GM12891 (cell line): Measurements from ENCODE around the gene RNF144A.

Source experiments
- DNase-seq: peaks from one replicate; pipeline ENCODE4 v3.0.0; 2011; ENCODE audit warnings: low spot score; ENCODE audit not compliant: insufficient read length
- FAIRE-seq: peaks from 2 replicates; lab custom pipeline; 2011; peaks lifted over from hg19 to GRCh38; lab: Jason Lieb, UNC
- PAX5 ChIP-seq: IDR thresholded peaks from 2 replicates; pipeline ENCODE4 v1.6.1; 2011; ENCODE audit warnings: low read length, moderate library complexity, mild to moderate bottlenecking; ENCODE audit not compliant: insufficient read depth, severe bottlenecking
- POLR2A ChIP-seq: IDR thresholded peaks from 2 replicates; pipeline ENCODE4 v1.6.1; 2011; ENCODE audit warnings: low read depth, low read length, control low read depth
- POLR2AphosphoS5 ChIP-seq: IDR thresholded peaks from 2 replicates; pipeline ENCODE4 v1.6.1; 2011; ENCODE audit warnings: low read depth, low read length, control low read depth
- POU2F2 ChIP-seq: IDR thresholded peaks from 2 replicates; pipeline ENCODE4 v1.6.1; 2011; ENCODE audit warnings: low read depth, mild to moderate bottlenecking, control low read depth, low read length, moderate library complexity
- SPI1 ChIP-seq: IDR thresholded peaks from 2 replicates; pipeline ENCODE4 v1.6.1; 2011; ENCODE audit warnings: low read depth, low read length, control low read depth
- TAF1 ChIP-seq: IDR thresholded peaks from 2 replicates; pipeline ENCODE4 v1.6.1; 2011; ENCODE audit warnings: low read depth, low read length, control low read depth

RNF144A gene

GRCh38 chr2:7083580-7084509 lies 166.6 kb downstream of the RNF144A start:
- DNase-seq (no peak), FAIRE-seq (peak; percentile 72)
- TF ChIP-seq PAX5 (no peak), TAF1 (no peak), POU2F2 (no peak), POLR2AphosphoS5 (no peak), POLR2A (no peak), SPI1 (no peak)

DNA sequence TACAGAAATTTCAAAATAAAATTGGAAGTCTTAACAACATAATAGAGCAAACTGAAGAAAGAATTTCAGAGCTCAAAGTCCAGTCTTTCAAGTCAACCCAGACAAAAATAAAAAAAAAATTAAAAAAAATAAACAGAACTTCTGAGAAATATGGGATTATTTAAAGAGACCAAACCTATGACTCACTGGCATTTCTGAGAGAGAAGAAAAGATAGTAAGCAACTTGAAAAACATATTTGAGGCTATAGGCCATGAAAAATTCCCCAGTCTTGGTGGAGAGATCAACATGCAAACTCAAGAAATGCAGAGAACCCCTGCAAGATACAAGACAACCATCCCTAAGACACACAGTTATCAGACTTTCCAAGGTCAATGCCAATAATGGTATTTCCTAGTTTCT lies 167.4 kb downstream of the RNF144A start:
- FAIRE-seq (no peak), DNase-seq (no peak)
- TF ChIP-seq POLR2A = no peak

GRCh38 chr2:7089284-7089683 lies 172.1 kb downstream of the RNF144A start:
- FAIRE-seq (no peak), DNase-seq (no peak)
- TF ChIP-seq POLR2AphosphoS5 = no peak
- TF ChIP-seq POU2F2 = no peak
- no peak for TF ChIP-seq PAX5
- no peak for TF ChIP-seq POLR2A
- TF ChIP-seq TAF1 = no peak
- no peak for TF ChIP-seq SPI1

DNA sequence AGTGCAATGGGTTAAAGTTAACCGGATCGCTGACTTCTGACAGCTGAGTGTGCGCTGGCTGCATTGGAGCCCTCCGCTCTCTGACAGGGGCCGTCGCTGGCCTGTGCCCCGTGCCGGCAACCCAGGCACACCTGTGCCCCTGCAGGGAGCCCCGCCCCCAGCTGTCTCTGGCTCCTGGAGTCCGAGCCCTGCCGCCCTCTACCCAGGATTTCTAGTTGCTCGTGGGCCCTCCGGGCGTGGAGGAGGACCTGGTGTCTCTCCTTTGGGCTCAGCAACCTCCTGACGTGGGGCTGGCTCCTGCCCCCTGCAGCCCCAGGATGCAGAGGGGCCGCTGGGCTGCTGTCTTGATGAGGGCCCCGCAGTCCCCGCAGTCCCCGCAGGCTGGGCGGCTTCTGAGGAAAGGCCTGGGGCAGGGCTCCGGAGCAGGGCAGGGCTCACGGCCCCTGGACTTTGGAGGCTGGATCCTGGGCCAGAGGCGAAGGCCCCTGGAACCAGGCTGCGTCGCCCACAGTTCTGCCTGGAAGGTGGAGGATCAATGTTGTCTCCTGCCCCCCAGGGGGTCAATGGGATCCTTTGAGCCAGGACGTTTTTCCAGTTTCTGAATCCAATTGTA lies 172.8 kb downstream of the RNF144A start:
- TF ChIP-seq POU2F2 = no peak
- no peak for TF ChIP-seq SPI1
- no peak for TF ChIP-seq TAF1
- TF ChIP-seq POLR2A = no peak
- no peak for TF ChIP-seq POLR2AphosphoS5
- TF ChIP-seq PAX5 = no peak
- FAIRE-seq = no peak
- DNase-seq = no peak

- FAIRE-seq (no peak), DNase-seq (no peak)
- no peak for TF ChIP-seq POLR2AphosphoS5
These were observed 176.2 kb downstream of the RNF144A start for GRCh38 chr2:7093376-7093775.
